NCI-H526 (cell line): ENCODE measurements around the gene CDK1.
"Not testable (repeated sequence)": the region's sequence is repeated elsewhere in the genome, so short reads cannot be mapped to it uniquely, and the experiment has no call there.

Source experiments
- DNase-seq, 2 experiments: peaks; one replicate each; lab custom pipeline; 2025; lab: John Stamatoyannopoulos, UW

CDK1 gene

DNA sequence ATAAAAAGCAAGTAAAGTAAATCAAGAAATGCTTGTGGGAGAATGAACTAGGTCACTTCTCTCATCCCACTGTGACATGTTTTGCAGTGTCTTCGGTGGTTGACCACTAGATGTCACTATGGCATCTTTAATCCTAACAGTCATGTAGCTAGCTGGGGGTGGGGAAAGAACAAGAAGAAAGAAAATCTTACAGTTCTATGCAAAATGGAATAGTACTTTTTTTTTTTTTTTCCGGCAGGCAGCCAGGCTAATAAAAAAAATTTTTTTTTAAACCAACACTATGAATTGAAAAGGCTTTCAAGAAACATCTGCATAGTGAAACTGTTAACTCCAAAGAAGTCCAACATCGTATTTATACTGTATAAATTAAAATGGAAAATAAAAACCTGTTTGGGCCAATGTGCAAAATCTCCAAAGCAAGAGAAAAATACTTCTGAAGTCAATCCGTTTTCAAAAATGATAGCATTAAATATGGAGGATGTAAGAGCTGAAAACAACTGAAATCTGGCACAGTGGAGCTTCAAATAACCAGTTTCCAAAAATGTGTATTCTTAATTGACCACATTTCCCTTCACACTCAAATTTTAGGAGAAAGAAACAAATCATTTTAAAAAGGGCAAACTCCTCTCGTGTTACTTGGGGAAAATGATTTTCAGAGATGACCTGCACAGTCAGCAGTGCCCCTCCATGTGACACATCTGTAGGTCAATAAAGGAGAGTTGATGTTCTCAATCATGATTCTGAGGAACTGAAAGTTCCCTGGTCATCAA, 38.5 kb downstream of the CDK1 start:
- peak; percentile 43 to 79 for DNase-seq

DNA sequence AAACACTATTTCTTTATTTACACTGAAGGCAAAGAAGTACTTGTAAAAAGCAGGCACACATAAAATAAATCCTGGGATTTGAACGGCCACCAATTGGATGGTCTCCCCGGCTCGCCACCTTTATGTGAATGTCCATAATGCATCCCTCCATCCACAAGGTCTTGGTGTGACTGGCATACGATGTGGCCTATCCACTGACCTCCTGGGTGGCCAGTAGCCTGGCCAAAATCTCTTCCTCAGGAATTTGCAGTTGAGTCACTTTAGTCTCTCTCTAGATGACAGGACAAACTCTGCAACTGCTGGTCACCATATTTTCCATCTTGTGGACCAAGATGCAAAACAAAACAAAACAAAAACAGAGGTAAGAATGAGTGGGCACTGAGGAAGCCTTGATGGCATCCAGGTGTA, 39.1 kb downstream of the CDK1 start:
- no peak for DNase-seq

DNA sequence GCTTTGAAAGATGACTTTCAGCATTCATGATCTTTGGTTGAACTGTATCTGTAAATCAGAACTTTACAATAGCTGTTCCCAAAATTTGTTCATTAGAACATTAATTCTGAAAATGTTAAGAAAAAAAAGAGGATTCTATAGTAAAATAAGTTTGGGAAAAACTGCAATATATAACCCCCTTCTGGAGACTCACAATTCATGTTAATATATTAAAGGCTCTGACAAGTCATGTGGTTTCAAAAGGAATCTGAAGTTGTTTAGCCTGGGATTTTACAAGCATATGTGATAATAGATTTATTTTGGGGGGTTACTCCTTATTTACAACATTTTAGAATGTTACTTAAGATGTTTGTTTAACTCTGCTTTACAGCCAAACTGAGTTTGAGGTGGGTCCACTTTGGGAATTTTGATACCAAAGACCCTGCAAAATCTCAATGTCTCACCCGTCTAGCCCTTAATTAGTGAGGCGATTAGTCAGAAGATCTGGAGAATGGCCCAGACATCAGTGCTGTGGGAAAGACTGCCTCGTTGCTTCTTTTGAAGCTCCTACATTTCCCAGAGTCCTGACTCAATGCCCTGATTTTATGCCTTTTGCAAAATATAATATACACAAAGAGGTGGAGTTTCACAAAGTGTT, 40.0 kb downstream of the CDK1 start:
- DNase-seq = no peak

DNA sequence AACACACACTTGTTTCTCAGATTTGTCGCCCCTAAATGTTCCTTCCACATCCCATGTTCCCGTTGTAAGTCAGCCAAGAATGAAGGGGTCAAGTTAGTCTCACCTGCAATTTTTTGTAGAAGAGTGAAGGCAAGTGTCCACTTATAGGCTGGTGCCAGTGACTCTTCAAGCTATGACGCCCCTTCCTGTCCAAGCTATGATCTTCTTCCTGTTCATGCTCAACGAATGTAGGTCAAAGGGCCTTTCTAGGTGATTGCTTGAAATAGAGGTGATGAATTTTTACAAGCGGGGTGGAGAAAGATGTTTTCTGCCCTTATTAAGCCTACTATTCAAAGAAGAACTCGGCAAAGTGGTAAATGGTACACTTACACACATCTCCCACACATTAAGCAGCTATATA, 41.0 kb downstream of the CDK1 start:
- DNase-seq = no peak

DNA sequence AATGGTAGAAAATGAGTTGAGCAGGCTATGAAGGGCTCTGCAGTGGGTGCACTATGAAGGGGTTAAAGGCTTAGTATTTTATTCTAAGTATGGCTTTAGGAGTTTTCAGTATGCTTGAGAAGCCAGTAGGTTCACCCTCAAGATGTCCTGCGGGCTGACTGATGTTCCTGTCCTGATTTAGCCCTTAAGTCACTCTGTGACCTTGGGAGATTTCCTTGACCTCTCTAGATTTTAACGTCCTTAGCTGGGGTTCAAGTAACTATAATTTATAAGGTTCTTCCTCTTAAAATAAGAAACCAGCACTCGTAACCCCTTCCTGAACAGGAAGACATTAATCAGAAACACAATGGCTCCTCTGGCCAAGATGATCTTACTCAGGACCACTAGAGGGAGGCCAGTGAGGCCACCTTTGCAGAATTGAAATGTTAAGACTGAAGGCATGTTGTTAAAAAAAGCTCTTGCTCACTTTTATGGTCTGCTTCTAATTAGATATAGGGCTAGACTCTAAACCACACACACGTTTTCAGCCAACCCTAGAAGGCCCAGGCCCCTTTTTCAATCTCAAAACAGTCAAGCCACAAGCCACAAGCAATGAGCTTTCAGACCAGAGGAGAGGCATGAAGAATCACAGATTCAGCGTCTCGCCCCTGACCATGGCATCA, 41.9 kb downstream of the CDK1 start:
- peak in 1 of 2 experiments; percentile 41 for DNase-seq

DNA sequence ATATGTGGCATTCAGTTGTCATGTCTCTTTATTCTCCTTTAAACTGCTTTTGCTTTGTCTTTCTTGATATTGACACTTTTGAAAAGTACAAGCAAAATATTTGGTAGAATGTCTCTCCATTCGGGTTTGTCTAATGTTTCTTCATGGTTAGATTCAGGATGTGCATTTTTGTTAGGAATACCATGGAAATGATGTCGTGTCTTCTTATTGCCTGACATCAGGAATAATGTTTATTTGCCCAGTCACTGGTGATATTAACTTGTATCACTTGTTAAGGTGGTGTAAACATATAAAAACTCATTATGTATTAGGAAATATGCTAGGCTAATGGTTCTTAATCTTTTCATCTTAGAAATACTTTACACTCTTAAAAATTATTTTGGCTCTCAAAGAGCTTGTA, 43.4 kb downstream of the CDK1 start:
- DNase-seq = no peak

DNA sequence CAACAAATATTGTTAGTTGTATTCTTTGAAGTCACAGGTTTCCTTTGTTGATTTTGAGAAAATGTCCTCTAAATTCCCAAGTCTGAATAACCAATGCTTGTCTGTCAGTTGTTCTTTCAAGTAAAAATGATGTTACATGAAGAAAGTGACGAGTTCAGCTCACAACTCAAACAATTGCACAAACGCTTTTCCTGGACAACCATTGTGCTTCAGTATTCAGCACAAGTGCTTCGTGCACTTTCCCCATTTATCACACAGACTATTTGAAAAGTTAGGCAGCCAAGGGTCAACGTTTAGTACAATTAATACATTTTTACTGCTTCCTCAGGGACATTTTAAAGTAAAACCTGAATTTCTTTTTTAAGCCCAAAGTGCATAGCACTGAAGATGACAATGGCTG, 44.5 kb downstream of the CDK1 start:
- no peak for DNase-seq

DNA sequence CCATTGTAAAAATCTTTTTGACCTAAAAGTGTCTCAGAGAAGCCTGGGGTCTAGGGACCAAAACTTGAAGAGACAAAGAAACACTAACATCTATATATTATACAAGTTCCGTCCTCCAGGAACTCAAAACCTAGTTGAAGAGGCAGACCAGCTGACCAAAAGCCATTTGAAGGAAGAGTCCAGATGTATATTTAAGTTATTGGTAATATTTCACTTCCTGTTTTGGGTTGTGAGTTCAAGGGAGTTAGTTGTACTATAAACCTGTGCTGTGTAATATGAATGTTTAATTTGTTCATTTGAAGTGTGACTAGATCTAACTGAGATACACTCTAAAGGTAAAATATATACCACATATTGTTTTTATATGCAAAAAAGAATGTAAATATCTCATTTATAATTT, 45.0 kb downstream of the CDK1 start:
- DNase-seq = no peak

DNA sequence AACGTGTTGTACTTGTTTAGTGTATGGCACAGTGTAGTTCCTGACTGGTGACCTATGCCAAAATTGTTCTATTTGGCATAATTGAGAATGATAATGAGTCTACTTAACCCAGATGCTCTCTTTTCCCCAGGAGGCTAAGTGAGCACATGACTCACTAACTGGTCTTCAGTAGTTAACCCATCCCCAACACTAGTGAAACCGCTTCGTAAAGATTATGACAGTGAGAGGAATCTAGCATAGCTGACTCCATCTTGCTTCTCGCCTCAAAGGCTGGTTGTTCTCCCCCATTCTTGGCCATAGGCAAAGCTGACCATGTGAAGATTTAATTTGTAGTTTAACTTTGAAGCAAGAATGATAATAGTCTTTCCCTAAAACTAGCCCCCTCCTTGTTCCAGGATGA, 47.2 kb downstream of the CDK1 start:
- DNase-seq = no peak

DNA sequence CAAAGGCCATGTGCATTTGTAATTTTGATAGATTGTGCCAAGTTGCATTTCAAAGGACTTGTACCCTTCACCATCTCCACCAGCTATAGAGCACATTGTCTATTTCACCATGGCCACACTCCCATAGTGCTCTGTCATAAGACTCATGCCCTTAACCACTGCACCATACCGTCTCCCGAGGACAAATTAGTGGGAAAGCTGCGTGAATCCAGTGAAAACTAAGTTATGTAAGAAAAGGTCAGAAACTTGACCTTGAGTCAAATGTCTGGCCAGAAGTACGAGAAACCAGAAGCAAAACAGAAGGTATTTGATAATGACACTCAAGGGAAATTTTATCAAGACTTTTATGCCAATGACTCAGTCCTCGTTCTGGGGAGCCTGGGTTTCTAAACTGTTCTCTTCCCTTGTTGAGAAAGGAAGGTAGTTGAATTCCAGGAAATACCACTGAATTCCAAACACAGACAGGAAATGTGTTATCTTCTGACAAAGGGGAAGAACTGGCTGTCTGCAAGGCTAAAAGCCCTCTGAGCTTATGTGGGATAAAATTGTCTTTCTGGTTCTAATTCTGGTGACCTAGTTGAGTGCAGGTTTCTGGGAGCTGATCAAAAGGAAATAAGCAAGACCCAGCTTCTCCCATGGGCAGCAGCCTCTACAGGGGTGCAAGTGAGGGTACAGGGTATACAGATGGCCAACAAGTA, 49.7 kb downstream of the CDK1 start:
- DNase-seq = peak in 1 of 2 experiments; percentile 51

DNA sequence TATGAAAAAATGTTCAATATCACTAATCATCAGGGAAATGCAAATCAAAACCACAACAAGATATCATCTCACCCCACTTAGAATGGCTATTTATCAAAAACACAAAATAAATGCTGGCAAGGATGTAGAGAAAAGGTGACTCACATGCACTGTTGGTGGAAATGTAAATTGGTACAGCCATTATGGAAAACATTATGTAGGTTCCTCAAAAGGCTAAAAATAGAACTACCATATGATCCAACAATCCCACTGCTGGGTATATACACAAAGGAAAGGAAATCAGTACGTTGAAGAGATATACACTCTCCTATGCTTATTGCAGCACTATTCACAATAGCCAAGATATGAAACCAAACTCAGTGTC, 50.2 kb downstream of the CDK1 start:
- DNase-seq = peak; percentile 54 to 60

DNA sequence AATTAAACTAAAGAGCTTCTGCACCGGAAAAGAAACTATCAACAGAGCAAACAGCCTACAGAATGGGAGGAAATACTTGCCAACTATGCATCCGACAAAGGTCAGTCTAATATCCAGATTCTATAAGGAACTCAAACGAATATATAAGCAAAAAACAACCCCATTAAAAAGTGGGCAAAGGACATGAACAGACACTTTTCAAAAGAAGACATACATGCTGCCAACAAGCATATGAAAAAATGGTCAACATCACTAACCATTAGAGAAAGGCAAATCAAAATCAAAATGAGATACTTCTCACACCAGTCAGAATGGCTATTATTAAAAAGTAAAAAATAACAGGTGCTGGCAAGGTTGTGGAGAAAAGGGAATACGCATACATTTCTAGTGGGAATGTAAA, 53.9 kb downstream of the CDK1 start:
- not testable (repeated sequence) for DNase-seq

DNA sequence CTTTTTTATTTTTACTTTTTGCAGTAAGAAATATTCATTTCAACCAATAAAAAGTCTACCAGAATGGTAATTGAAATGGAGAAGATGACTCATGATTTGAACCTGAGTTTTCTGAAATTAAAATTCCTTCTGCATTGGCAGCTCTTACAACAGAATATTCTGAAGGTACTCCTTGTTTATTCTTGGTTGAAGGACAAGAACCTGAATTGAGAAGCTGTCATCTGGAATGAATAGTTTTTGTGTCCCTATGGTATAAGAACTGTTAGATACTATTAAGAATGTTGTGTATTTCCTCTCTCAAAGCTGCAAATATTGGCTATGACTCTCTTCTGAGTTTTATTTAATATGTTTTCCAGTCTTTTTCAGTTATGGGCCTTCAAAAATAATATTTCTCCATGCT, 56.1 kb downstream of the CDK1 start:
- DNase-seq = no peak

DNA sequence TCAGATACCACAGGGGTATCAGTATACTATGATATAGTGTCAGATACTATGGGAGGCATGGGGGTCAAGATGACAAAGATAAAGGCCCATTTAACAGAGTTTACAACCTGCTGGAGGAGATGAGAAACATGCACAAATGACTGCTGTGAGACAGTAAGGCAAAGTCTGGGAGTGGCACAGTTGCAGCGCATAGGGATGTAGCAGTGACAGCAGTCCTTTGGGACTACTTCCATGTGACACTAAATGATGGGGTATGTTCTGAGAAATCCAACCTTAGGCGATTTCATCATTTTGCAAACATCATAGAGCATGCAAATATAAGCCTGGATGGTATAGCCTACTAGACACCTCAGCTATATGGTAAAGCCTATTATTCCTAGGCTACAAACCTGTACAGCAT, 56.8 kb downstream of the CDK1 start:
- no peak for DNase-seq

DNA sequence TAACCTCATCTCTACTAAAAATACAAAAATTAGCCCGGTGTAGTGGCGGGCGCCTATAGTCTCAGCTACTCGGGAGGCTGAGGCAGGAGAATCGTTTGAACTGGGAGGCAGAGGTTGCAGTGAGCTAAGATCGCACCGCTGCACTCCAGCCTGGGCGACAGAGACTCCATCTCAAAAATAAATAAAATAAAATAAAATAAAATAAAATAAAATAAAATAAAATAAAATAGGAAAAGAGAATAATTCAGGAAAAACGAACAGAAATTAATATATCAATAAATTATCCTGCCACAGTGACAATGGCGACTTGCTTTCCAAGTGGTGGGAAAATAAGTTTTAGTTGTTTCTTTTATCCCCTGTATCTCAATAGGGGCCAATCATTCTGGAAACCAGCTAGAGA, 62.9 kb downstream of the CDK1 start:
- not testable (repeated sequence) for DNase-seq

DNA sequence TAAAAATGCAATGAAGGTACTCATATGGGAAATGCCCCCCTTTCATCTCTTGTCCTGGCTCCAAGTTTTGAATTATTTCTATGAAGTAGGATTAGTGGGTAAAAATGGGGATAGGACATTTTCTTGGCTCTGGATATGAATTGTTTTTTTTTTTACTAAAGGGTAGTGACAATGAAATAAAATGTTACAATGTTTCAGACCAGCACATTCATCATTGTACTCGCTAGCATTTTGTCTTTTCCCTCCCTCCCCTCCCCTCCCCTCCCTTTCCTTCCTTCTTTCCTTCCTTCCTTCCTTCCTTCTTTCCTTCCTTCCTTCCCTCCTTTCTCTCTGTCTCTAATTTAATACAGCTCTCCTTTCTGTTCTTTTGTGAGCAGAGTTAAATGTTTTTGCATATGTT, 64.4 kb downstream of the CDK1 start:
- DNase-seq = no peak
